ENCODE measurements around the gene ESPL1.

Gene ESPL1

DNA sequence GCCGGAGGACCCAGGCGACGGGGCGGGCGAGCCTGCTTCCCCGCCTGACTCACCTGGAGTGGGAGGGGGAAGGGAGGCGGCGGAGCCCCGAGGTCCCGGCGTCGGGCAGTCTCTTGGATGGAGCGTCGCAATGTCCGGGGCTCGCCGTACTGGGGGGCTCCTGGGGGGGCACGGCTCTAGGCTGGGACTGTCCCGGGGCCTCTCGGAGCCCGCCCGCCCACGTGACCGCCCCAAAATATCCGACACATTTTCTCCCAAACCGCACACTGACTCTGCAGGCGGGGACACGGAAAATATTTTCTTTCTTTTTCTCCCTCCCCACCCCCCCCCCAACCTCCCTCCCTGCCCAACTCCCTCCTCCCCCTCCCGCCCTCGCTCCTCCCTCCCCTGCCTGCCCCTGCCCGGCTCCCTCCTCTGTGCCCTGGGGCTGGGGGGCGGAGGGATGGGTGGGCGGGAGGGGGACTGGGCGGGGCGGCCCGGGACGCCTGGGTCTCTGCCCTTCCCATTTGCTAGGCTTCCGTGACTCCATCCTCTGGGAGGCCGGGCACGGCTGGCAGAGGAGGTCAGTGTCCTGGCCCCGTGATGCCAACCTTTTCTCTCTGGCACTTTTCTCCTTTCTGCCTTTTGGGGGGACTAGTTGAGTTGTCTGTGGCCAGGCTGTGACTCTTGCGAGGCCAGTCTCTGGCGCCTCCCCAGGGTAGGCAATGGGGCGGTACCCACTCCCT is 36.0 kb upstream of the ESPL1 start, which contains the start of gene RARG:
Gene RARG (minus strand): TSS at position 289 of the 725 bp plus-strand sequence. CDS start 4,664 bp downstream, outside the sequence.
- DNase-seq: peak; percentile 68

DNA sequence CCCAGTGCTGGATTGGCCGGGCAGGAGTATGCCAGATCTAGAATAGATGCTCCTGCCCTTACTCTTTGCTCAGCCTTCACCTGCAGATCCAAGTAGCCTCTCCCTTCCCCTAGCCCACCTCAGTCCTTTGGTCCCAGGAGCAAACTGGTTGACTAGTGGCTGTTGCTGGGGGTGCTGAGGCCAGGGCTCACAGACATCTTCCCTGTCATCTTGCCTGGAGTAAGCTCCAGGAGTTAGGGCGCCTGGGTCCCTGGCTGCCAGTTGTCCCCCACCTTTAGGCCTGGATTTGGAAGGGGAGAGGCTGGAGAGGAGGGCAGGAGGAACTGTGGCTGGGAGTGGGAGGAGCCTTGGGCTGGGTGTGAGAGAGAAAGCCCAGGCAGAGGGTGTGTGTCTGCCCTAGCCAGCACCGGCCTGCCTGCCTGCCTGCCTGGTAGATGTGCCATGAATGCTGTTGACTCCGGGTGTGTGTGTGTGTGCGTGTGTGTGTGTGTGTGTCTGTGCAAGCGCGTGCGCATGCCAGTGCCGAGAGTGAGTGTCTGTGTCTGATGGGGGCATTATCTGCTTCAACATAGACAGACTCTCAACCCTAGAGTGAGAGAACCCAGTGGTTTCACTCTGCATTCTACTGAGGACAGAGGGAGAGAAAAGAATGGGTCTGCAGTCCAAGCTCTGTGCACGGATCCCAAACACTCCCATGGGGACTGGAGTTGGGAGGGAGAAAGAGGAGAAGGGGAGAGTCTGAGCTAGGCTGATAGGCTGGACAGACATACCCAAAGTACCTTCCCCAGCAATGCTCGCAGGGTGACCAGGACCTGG is 35.2 kb upstream of the ESPL1 start:
- peak; percentile 51 for DNase-seq

DNA sequence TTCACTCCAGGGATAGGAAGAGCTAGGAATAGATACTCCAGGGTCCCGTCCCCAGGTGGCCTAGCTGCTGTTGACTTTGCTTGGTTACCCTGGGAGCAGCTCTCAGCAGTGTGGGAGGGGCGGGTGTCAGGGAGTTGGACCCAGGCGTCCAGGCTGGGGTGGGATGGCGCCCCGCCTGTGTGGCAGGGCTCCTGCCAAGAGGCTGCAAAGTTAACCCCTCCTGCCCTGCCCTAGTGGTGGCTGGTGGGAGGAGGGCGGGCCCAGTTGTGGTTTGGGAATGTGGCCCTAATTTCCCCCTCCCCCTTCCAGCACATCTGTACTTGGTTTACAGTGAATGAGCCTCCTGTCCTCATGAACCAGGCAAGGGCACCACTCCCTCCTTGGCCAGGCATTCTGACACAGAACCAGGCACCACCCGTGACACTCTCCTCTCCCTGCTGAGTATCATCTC is 34.4 kb upstream of the ESPL1 start:
- no peak for DNase-seq

DNA sequence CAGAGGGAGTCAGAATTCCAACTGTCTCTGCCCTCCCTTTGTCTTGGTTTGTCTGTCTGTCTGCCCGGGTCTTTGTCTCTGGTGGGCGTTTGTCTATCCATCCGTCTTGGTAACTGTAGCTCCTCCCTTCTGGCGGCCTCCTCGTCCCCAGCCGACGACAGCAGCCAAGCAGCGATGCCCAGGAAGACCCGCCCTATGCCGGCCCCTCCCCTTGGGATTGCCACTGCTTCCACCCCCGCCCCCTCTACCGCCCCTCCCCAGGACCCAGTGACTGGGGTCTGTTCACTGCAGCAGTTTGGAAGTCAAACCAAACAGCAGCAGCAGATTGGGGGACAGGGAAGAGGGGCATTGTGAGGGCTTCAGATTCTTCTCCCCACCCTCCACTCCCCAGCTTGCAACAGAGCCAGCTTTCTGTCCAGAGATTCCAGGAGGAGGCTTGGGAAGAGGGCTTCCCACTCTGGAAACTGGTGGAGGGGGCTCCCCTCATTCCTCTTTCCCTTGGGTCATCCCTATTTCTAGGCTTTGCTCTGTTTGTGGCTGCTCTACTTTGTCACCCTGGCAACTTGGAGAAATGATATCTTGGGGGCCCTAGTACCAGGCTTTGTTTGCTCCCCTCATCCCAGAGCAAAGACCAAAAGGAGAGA is 33.7 kb upstream of the ESPL1 start:
- DNase-seq: no peak

DNA sequence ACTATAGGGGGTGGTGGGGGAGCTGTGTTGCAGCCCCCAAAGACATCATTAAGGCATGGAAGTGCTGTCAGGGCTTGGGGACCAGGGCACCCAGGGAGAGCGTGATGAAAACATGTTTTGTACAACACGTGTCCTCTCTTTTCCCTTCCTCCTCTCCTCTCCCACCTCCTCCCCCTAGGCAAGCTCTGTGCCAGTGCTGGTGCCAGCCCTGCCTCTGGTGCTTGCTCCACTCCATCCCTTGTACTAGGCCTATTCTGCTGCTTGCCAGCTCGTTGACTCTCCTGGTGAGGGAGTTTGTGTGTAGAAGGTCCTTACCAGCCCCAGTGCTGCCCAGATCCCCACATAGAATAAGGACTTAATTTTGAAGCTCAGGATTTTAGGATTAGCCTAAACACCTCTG is 32.9 kb upstream of the ESPL1 start:
- DNase-seq: no peak

DNA sequence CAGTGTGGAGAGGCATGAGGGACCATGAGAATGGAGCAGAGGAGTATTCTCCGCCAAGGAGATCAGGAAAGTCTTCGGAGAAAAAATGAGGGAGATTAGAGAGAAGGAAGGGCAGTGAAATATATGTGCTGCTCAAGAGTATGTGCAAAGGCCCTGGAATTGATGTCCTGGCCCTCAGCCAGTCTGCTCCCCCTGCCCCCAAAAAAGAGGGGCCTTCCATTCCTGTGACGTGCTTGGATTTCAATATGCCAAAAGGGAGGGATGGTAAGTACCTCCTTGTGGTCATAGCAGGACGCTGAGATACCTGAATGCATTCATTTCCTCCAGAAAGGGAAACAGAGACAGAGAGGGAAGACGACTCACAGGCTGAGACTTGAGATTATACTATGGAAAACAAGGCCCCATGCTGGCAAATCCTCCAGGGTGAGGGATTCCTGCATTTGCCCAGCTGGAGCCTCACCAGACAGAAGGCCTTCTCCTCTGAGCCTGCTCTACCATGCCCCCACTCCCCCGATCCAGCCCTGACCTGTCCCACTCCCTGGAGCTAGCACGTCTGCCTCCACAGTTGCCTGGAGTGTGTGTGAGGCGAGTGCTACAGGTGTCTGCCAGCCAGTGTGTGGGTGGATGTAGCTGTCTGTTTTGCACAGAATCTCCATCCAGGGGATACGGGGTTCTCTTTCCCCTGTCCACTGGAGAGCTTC is 32.2 kb upstream of the ESPL1 start:
- DNase-seq: no peak

DNA sequence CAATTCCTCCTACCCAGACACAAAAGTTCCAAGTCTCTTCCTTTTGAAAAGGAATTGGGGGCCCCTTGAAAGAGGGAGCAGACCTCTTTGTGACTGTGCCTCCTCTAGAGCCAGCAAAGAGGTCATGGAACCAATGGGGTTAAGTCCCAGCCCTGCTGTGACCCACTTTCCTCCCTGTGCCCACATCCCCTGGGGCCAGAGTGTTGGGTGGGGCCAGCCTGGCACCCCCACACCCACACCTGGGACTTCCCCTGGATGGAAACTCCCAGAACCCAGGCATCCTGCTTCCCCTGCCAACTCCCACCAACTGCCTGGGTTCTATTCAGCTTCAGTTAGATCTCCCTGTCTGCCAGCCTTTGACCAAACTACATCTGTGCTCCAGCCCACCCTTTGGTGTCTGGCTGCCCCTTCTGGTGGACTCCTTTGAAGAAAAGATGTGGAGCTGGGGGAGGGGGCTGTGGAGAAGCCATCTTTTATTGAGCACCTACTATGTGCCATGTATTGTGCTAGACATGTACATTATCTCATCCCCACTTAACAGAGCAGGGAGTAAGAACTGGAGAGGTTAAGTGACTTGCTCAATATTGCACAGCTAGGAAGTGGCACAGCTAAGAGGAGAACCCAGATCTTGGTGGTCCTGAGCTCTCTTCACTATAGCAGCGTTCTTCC is 31.5 kb upstream of the ESPL1 start:
- DNase-seq: peak; percentile 58

DNA sequence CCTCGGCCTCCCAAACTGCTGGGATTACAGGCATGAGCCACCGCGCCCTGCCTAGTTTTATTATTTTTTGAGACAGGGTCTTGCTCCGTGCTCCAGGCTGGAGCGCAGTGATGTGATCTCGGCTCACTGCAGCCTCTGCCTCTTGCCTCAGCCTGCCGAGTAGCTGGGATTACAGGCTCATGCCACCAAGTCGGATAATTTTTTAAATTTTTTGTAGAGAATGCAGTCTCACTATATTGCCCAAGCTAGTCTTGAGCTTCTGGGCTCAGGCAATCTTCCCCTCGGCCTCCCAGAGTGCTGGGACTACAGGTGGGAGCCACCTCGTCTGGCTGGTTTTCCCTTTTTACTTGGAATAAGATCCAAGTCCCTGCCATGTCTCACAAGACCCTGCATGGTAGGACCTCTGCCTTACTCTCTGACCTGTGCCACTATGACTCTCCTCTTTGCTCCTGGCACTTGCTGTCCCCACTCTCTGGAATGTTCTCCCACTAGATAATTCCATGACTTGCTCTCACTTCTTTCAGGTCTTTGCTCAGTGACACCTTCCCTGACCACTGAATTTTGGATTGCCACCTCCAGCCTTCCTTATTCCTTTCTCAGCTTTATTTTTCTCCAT is 28.3 kb upstream of the ESPL1 start:
- DNase-seq: no peak

DNA sequence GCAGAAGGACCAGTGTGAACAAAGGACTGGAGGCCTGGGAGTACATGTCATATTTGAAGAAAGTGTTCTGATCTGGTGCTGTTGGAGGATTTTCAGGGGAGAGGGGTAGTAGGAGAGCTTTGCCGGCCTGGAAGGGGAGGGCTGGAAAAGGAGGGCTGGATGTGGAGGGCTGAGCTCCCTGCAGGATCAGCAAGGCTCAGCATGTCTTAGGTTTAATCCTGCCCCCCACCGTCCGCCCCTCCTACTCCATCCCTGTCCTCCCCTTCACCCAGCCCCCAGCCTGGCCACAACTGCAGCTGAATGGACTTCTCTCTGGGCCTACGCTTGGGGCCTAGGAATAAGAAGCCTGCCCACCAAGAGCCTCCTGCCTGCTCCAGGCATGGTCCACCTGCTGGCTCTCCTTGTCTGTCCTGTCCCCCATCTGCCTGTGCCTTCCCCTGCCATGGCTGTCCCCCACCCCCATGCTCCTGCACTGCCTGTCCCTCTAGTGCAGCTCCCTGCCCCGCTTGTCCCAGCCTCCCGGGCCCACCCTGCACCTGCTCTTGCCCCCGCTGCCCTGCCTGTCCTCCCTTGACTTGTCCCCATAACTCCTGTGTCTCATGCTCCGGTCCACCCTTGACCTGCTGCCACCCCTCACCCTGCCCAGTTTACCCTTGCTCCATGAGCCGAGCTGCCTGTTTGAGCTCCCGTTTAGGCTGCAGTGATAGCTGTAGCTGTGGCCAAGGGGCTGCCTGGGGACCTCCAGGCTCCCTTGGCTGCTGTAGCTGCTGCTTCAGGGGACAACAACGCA is 26.3 kb upstream of the ESPL1 start:
- no peak for DNase-seq

DNA sequence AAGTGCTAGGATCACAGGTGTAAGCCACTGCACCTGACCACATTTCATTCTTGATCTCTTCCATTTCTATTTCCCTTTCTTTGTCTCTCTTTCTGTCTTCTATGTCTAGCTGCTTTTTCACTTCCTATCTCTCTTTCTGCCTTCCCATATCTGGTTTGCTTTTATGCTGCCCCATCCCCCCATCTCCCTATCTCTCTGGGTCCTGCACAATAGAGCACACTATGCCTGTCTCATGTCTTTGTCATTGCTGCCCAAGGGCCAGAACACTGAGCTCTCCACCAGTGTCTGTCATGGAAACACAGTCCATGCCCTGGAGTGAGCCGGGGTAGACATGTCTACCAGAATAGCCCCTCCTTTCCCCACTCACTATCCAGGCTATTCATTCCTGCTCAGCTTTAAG is 23.8 kb upstream of the ESPL1 start:
- DNase-seq: no peak

DNA sequence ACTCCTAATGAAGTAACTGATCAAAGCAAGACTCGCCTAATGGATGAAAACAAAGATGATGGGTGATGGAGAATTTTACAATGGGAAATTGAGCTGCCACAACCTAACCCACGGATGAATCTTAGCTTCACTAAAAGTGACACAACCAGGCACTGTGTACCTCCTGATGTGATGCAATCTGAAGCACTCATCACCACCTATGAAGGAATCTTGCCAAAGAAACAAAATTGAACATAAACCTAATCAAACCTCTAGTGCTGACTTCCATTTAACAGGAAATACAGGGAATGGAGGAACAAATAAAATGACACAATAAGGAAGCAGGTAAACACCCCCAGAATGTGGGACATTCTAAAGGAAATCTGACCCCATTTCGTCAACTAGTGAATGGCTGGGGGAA is 22.8 kb upstream of the ESPL1 start:
- DNase-seq: no peak

DNA sequence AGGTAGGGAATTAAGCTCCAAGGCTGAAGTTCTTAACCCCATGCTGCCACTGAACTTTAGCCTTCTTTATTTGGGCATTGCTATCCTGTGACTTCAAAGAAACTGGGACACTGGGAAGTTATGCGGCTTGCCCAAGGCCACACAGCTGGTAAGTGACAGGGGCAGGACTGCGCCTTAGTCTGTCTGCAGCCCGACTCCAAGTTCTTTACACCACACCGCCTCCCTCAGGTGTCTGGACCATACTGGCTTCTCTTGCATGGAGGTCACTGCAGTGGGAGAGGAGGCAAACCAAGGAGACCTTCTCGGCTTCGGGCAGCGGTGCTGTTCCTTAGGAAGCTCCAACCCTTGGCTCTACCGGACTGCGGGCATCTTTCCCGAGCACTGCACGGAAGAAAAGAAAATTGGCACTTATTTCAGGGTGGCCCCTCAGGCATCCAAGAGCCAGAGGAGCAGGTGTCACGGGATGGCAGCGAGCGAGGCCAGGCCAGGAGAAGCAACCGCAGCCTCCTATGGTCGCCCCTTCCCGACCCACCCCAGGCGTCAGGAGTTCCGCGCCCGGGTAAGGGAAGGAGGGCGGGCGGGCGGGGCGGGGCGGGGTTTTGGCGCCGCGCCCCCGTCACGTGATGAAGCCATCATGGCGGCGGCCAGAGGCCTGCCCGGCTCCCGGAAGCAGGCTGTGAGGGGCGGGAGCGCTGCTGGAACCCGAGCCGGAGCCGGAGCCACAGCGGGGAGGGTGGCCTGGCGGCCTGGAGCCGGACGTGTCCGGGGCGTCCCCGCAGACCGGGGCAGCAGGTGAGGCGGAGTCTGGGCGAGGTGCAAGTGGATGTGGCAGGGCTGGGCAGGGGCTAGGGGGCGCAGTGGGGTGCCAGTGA is 16.4 kb upstream of the ESPL1 start:
- DNase-seq: peak; percentile 84

DNA sequence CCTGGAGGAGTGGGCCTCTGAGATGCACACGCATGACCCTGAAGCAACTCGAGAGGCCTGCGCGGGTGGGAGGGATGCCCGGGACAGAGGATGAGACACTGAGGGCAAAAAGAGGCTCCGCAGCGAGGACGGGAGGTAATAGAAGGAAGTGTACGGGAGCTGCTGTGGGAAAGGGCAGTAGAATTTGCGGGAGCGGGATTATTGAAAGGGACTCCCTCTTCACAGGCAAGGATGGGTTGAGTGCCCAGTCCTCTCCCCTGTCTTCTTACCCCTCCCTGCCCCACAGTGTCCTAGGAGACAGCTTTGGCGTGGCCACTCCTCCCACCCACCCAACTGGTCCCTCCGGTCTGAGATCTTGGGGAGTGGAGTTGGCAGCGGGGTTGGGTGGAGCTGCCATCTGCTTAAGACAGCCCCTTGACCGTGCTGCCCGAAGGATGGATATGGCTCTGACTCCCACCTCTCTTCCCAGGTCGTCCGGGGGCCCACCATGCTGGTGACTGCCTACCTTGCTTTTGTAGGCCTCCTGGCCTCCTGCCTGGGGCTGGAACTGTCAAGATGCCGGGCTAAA is 15.7 kb upstream of the ESPL1 start:
- DNase-seq: no peak

DNA sequence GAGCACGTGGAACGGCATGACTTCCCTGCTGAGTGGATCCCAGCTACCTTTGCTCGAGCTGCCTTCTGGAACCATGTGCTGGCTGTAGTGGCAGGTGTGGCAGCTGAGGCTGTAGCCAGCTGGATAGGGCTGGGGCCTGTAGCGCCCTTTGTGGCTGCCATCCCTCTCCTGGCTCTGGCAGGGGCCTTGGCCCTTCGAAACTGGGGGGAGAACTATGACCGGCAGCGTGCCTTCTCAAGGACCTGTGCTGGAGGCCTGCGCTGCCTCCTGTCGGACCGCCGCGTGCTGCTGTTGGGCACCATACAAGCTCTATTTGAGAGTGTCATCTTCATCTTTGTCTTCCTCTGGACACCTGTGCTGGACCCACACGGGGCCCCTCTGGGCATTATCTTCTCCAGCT is 14.8 kb upstream of the ESPL1 start:
- no peak for DNase-seq

DNA sequence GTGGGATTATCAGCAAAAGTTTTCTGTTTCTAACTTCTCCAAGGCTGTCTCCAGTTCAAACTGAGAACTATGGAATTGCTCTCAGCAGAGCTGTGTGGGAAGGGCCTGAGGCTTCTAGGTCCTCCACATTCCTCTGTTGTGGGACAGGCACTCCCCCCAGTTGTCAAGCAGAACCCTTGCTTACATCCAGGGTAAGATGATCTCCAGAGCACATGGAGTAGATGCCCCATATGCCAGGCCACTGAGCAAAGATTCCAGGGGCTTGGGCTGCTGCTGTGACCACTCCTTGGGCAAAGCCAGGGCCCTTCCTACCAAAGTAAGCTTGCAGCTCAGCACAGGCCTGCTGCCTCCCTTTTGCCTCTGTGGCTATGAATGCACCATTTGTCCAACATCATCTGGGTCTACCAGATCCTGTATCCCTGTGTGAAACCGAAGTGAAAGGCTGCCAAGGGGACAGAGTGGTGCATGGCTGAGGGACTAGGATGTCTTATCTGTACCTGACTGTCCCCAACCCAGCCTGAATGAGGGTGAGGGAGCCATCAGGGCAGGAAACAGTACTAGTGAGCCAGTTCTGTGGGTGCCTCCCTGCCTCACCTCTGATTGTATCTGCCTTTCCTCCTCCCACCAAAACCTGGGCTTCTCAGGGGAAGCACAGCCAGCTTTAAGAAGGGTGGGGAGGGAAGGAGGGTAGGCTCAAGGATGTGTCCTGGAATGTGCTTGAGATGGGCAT is 13.1 kb upstream of the ESPL1 start:
- DNase-seq: no peak

DNA sequence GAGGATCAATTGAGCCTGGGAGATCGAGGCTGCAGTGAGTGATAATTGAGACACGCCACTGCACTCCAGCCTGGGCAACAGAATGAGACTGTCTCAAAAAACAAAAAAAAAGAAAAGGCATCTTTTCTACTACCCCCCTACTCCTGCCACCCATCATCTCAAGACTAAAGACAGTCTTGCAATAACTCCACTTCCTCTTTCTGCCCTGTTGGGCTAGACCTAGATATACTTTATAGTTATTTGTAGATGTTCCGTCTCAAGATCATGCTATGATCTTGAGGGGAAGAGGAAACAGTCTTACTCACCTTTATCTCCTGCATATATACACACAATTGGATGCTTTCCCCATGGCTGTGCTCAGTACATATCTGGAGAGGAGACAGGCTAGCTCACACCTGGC is 12.1 kb upstream of the ESPL1 start:
- DNase-seq: no peak

DNA sequence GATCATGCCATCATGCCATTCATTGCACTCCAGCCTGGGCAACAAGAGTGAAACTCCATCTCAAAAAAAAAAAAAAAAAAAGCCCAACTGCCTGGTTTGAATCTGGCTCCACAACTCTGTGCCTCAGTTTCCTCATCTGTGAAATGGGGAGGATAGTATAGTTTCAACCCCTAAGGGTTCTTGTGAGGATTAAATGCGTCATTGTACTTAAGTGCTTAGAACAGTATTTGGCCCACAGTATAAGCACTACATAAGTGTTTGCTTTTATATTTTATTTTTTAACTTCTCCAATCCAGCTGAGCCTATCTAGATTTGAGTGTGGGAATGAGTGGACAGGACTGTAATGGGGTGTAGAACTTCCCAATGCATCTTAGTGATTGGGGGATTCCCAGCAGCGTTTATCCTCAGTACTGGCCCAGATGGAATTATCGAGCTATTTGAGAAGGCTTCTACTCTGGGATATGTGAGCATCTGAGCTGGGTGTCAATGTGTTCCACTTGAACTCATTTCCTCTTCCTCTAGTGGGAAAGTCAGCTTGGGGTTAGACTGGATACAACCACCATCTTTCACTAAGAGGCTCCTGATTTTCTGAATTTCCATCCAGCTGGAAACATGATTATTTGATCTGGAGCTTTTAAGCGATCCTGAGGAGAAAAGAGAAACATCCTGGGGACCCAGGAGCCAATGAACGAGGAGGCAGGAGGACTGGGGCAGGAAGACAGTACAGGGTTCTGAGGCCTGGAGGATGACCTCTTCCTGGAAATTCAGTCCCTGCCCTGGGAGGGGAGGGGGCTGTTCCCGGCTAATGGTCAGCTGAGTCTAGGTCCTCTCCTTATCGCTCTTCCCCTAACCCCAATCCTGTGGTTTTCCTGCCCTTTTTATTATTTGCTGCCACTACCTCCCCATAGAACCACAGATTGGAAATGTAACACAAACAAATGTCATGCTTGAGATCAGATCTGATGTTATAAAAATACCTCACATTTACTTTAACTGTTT is 9.3 kb upstream of the ESPL1 start:
- no peak for DNase-seq

DNA sequence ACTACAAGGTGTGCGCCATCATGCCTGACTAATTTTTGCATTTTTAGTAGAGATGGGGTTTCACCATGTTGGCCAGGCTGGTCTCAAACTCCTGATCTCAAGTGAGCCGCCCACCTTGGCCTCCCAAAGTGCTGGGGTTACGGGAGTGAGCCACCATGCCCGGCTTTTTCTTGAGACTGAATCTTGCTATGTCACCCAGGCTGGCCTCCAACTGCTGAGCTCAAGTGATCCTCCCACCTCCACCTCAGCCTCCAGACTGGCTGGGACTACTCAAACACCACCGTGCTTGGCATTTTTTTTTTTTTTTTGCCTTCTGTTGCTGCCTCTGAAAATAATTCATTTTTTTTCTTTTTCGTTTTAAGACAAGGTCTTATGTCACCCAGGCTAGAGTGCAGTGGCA is 8.2 kb upstream of the ESPL1 start:
- DNase-seq: no peak

All from activated CD4-positive, alpha-beta T cell treated with anti-CD3 and anti-CD28 coated beads, Interleukin-2, Interleukin-6, amounts not matched to agents 100 ng/mL and 50 ng/mL, durations not matched to agents 16 hours and 8 hours (primary cell).